HepG2 (cell line): ENCODE results near the gene C2orf81. TPM values are rescaled to one million over a fixed set of nuclear protein-coding genes. Genes with fewer than 3 reads are reported as not detected.

Experiments
- ATAC-seq: fragments of 200-7000 bp; cut with Tn5 transposase; 3 replicates; pipeline ENCODE4 v1.9.1; 2020; ENCODE audit warnings: mild to moderate bottlenecking, moderate library complexity
- BruUV-seq: library from RNA; stranded (reverse); fragments of 400-500 nt; replicated peaks from 2 replicates; lab custom pipeline; 2021; lab: Mats Ljungman, UMichigan
- CTCF ChIA-PET: fragments of 300-600 bp; formaldehyde crosslinking; extraction: SDS; loops from one replicate; lab custom pipeline; 2021; ENCODE audit warnings: low total read pairs, inconsistent platforms, low intra/inter-chr PET ratio; lab: Yijun Ruan, JAX
- POLR2A ChIA-PET: fragments of 350-600 bp; sonication (Branson Sonifier 250); formaldehyde crosslinking; loops from one replicate; lab custom pipeline; 2020; ENCODE audit warnings: antibody characterized with exemption, inconsistent platforms; lab: Yijun Ruan, JAX
- DNase-seq: peaks from one replicate; pipeline ENCODE4 v3.0.0-alpha.2; 2015; ENCODE audit warnings: low spot score
- FAIRE-seq: peaks from 3 replicates; lab custom pipeline; 2011; peaks lifted over from hg19 to GRCh38; lab: Jason Lieb, UNC
- H2AFZ ChIP-seq: one replicate; pipeline ENCODE4 v1.6.1; 2011; ENCODE audit warnings: low read length, inconsistent platforms
- H3K27ac ChIP-seq: fragments of 300-600 bp; 3 replicates; pipeline ENCODE4 v1.8.0; 2011; ENCODE audit warnings: mixed run types, mild to moderate bottlenecking, mixed read lengths, low read length, inconsistent platforms; ENCODE audit not compliant: insufficient read depth; ENCODE audit errors: extremely low read length
- H3K27me3 ChIP-seq, 2 experiments: fragments of 200-600 bp in 1 of 2; 2 replicates in 1 of 2; 3 replicates in 1 of 2; pipeline versions ENCODE4 v1.6.0 to v1.8.0; 2011; ENCODE audit warnings: low read length in 2 of 2, mild to moderate bottlenecking in 2 of 2, moderate library complexity in 2 of 2, inconsistent platforms in 1 of 2; ENCODE audit not compliant: insufficient read depth in 2 of 2, control insufficient read depth in 1 of 2
- H3K36me3 ChIP-seq, 2 experiments: fragments of 200-600 bp in 1 of 2; replicated peaks in 1 of 2; 2 replicates in 1 of 2; 3 replicates in 1 of 2; pipeline versions ENCODE4 v1.5.1 to v1.8.0; 2011; ENCODE audit warnings: low read length in 2 of 2, inconsistent platforms in 1 of 2; ENCODE audit not compliant: insufficient read depth in 2 of 2, control insufficient read depth in 1 of 2
- H3K4me1 ChIP-seq: 2 replicates; pipeline ENCODE4 v1.5.1; 2012; ENCODE audit warnings: low read length, inconsistent platforms; ENCODE audit not compliant: insufficient read depth
- H3K4me2 ChIP-seq: 2 replicates; pipeline ENCODE4 v1.6.0; 2011; ENCODE audit warnings: low read depth, low read length, inconsistent platforms
- H3K4me3 ChIP-seq, 3 experiments: fragments of 200-600 bp in 1 of 3; sonication (generic), shearing (Covaris generic) in 1 of 3; replicated peaks in 1 of 3; 2 replicates each; pipeline ENCODE4 v1.5.1; 2011 to 2016; ENCODE audit warnings: low read length in 3 of 3, inconsistent platforms in 2 of 3, low read depth in 2 of 3, mild to moderate bottlenecking in 2 of 3, control low read depth in 1 of 3, mixed read lengths in 1 of 3; ENCODE audit not compliant: insufficient read depth in 1 of 3
- H3K79me2 ChIP-seq: one replicate; pipeline ENCODE4 v1.6.1; 2011; ENCODE audit warnings: low read length, inconsistent platforms; ENCODE audit not compliant: insufficient read depth
- H3K9ac ChIP-seq: 2 replicates; pipeline ENCODE4 v1.6.0; 2011; ENCODE audit warnings: mild to moderate bottlenecking, low read depth, low read length, inconsistent platforms; ENCODE audit not compliant: insufficient read depth
- H3K9me3 ChIP-seq: 2 replicates; pipeline ENCODE4 v1.5.1; 2012; ENCODE audit warnings: mild to moderate bottlenecking, low read length
- H4K20me1 ChIP-seq: 2 replicates; pipeline ENCODE4 v1.6.0; 2011; ENCODE audit warnings: inconsistent platforms, mild to moderate bottlenecking, low read length, moderate library complexity; ENCODE audit not compliant: insufficient read depth
- ATF6 ChIP-seq: sonication (generic); formaldehyde crosslinking; conservative IDR thresholded peaks from 2 replicates; pipeline ENCODE4 v1.4.0; 2020; ENCODE audit warnings: missing genetic modification reagents
- SNAPC2 ChIP-seq: sonication (generic); formaldehyde crosslinking; IDR thresholded peaks from 2 replicates; pipeline ENCODE4 v1.8.1; 2022; ENCODE audit warnings: mild to moderate bottlenecking, missing genetic modification reagents
- SRY ChIP-seq: sonication (generic); formaldehyde crosslinking; IDR thresholded peaks from 2 replicates; pipeline ENCODE4 v1.8.0; 2022; ENCODE audit warnings: mild to moderate bottlenecking, missing genetic modification reagents
- SSRP1 ChIP-seq: IDR thresholded peaks from 2 replicates; pipeline ENCODE4 v1.6.1; 2016; ENCODE audit warnings: control low read depth
- ZNF280B ChIP-seq: sonication (generic); formaldehyde crosslinking; IDR thresholded peaks from 2 replicates; pipeline ENCODE4 v1.5.0; 2020; ENCODE audit warnings: missing genetic modification reagents, mild to moderate bottlenecking, borderline replicate concordance
- ZNF33A ChIP-seq: sonication (generic); formaldehyde crosslinking; IDR thresholded peaks from 2 replicates; pipeline ENCODE4 v1.5.1; 2020; ENCODE audit warnings: missing genetic modification reagents, mild to moderate bottlenecking, moderate library complexity, borderline replicate concordance
- ZNF737 ChIP-seq: sonication (generic); formaldehyde crosslinking; IDR thresholded peaks from 2 replicates; pipeline ENCODE4 v1.5.0; 2020; ENCODE audit warnings: missing genetic modification reagents, mild to moderate bottlenecking, borderline replicate concordance
- WGBS: methylation state at CpG from one replicate; pipeline ENCODE4 v1.1.6; 2017; ENCODE audit warnings: low lambda C conversion rate; 5-methylcytosine and 5-hydroxymethylcytosine counted together
- in situ Hi-C: cut with HindIII; loops from 2 replicates; pipeline ENCODE4 v1.10.0; 2017; ENCODE audit warnings: low pct_unique_long_range_greater_than_20kb; ENCODE audit not compliant: extremely low pct_ligation_motif_present
- intact Hi-C: fragments of 100-400 bp; cut with micrococcal nuclease; formaldehyde crosslinking; loops from one replicate; pipeline ENCODE4 v1.10.0; 2022; ENCODE audit not compliant: unreplicated experiment
- polyA plus RNA-seq, 8 experiments: library from polyadenylated mRNA; depleted of rRNA in 3 of 8; stranded (reverse) in 7 of 8; unstranded in 1 of 8; fragments of >200 nt; fragmentation: Illumina TruSeq in 4 of 8; extraction: Trizol in 4 of 8; gene quantifications; 2 replicates each; pipeline versions ENCODE4 v1.2.1 to v1.2.3, GENCODE V29; 2011 to 2016; ENCODE audit warnings: low read depth in 4 of 8, missing spikeins in 1 of 8, mixed read lengths in 1 of 8; ENCODE audit not compliant: insufficient read depth in 1 of 8
- total RNA-seq, 5 experiments: library from RNA; depleted of rRNA; stranded (reverse); fragments of >200 nt; fragmentation: Illumina TruSeq; extraction: Trizol; gene quantifications; 2 replicates each; pipeline ENCODE4 v1.2.3, GENCODE V29; 2016; ENCODE audit warnings: low read depth in 1 of 5

C2orf81 gene
- total and polyA plus RNA-seq, 2 of the 13 experiments (the other 11 are each of a cell fraction or from before 2014, with no cell fraction given), result 0.15 to 0.17 TPM

GRCh38 chr2:74375838-74376237 lies 45.6 kb downstream of the C2orf81 start:
- peaks cover 24% of the 10 kb centered on the region for H3K79me2 ChIP-seq
- no peak overlapping the region for H3K27ac ChIP-seq
- no peak overlapping the region for H3K4me2 ChIP-seq
- H3K4me1 ChIP-seq, result peaks cover 13% of the 10 kb centered on the region
- no peak overlapping the region for H3K9ac ChIP-seq
- ChIA-PET CTCF (no interaction called here), POLR2A (no interaction called here)
- DNase-seq (no peak), ATAC-seq (no peak), FAIRE-seq (no peak)
- in situ Hi-C loops, result no loop called here
- TF ChIP-seq ZNF737 (CRISPR knock-in tag) (no peak), ATF6 (CRISPR knock-in tag) (no peak), ZNF280B (no peak), SSRP1 (no peak), ZNF33A (CRISPR knock-in tag) (no peak), SRY (CRISPR knock-in tag) (no peak), SNAPC2 (CRISPR knock-in tag) (no peak)
- peaks cover 10% of the 10 kb centered on the region; the same call in 1 of the 2 replicates for H4K20me1 ChIP-seq
- intact Hi-C loops, result no loop called here
- BruUV-seq, result no TSS peak
- H2AFZ ChIP-seq, result no peak overlapping the region
- 94% methylated on average over 2 of the region's 2 CpGs for WGBS
- H3K9me3 ChIP-seq, result no peaks in the 10 kb centered on the region
- H3K36me3 ChIP-seq, result peaks cover 28 to 44% of the 10 kb centered on the region in 2 experiments
- H3K4me3 ChIP-seq, result no peak overlapping the region
- no peaks in the 10 kb centered on the region for H3K27me3 ChIP-seq
